HEK293 (cell line): ENCODE results near the gene GP9.

Experiments
- CTCF ChIA-PET: fragments of 350-600 bp; formaldehyde crosslinking; extraction: SDS; loops from one replicate; lab custom pipeline; 2021; ENCODE audit warnings: antibody characterized with exemption; lab: Yijun Ruan, JAX
- POLR2A ChIA-PET: fragments of 300-600 bp; formaldehyde crosslinking; extraction: SDS; loops from one replicate; lab custom pipeline; 2020; ENCODE audit warnings: antibody characterized with exemption, inconsistent platforms; lab: Yijun Ruan, JAX
- H3K27ac ChIP-seq: fragments of 200-500 bp; sonication (Bioruptor generic); 2 replicates; pipeline ENCODE4 v1.5.1; 2014; ENCODE audit warnings: low read depth, low read length, control low read depth, inconsistent platforms; ENCODE audit errors: extremely low read depth
- H3K36me3 ChIP-seq, 2 experiments: fragments of 200-500 bp in 1 of 2; sonication (Bioruptor generic) in 1 of 2; 1 replicate in 1 of 2; 2 replicates in 1 of 2; pipeline ENCODE4 v1.5.1; 2014 to 2017; ENCODE audit warnings: inconsistent platforms in 2 of 2, low read length in 2 of 2; ENCODE audit not compliant: control insufficient read depth in 2 of 2, insufficient read depth in 1 of 2
- H3K4me1 ChIP-seq: fragments of 200-500 bp; sonication (Bioruptor generic); 2 replicates; pipeline ENCODE4 v1.5.1; 2014; ENCODE audit warnings: mild to moderate bottlenecking, low read length, inconsistent platforms; ENCODE audit not compliant: control insufficient read depth, insufficient read depth
- H3K4me3 ChIP-seq: 2 replicates; pipeline ENCODE4 v1.5.1; 2011; ENCODE audit warnings: low read depth, mild to moderate bottlenecking, control low read depth, low read length, moderate library complexity
- H3K9me3 ChIP-seq: fragments of 200-500 bp; sonication (Bioruptor generic); 2 replicates; pipeline ENCODE4 v1.5.1; 2014; ENCODE audit warnings: low read depth, low read length, inconsistent platforms; ENCODE audit not compliant: control insufficient read depth, insufficient read depth
- BCL11B ChIP-seq: fragments of 450-650 bp; formaldehyde crosslinking; IDR thresholded peaks from 2 replicates; pipeline ENCODE4 v1.5.1; 2016; ENCODE audit warnings: low read depth, missing biosample characterization, missing genetic modification characterization
- IKZF3 ChIP-seq: fragments of 450-650 bp; IDR thresholded peaks from 2 replicates; pipeline ENCODE4 v1.5.0; 2018; ENCODE audit warnings: missing biosample characterization, mild to moderate bottlenecking, missing genetic modification characterization, moderate library complexity
- RBAK ChIP-seq: fragments of 450-650 bp; formaldehyde crosslinking; IDR thresholded peaks from 2 replicates; pipeline ENCODE4 v1.5.1; 2016; ENCODE audit warnings: missing biosample characterization, missing genetic modification characterization
- SALL2 ChIP-seq: fragments of 450-650 bp; formaldehyde crosslinking; IDR thresholded peaks from 2 replicates; pipeline ENCODE4 v1.5.0; 2017; ENCODE audit warnings: missing biosample characterization, mild to moderate bottlenecking, missing genetic modification characterization, borderline replicate concordance
- SCRT1 ChIP-seq: fragments of 450-650 bp; formaldehyde crosslinking; IDR thresholded peaks from 2 replicates; pipeline ENCODE4 v1.5.1; 2016; ENCODE audit warnings: missing biosample characterization, missing genetic modification characterization, borderline replicate concordance
- SP3 ChIP-seq: fragments of 450-650 bp; formaldehyde crosslinking; IDR thresholded peaks from 2 replicates; pipeline ENCODE4 v1.5.1; 2016; ENCODE audit warnings: missing biosample characterization, missing genetic modification characterization
- TRIM28 ChIP-seq: IDR thresholded peaks from 2 replicates; pipeline ENCODE4 v1.6.1; 2011; ENCODE audit warnings: low read length, control low read depth, borderline replicate concordance
- ZBTB20 ChIP-seq: fragments of 450-650 bp; formaldehyde crosslinking; IDR thresholded peaks from 2 replicates; pipeline ENCODE4 v1.5.1; 2016; ENCODE audit warnings: missing biosample characterization, missing genetic modification characterization
- ZNF302 ChIP-seq: fragments of 450-650 bp; formaldehyde crosslinking; IDR thresholded peaks from 2 replicates; pipeline ENCODE4 v1.5.1; 2016; ENCODE audit warnings: missing biosample characterization, missing genetic modification characterization, low read depth
- ZNF501 ChIP-seq: fragments of 450-650 bp; formaldehyde crosslinking; IDR thresholded peaks from 2 replicates; pipeline ENCODE4 v1.5.1; 2016; ENCODE audit warnings: missing biosample characterization, missing genetic modification characterization
- ZSCAN30 ChIP-seq: fragments of 450-650 bp; IDR thresholded peaks from 2 replicates; pipeline ENCODE4 v1.5.1; 2018; ENCODE audit warnings: missing biosample characterization, mild to moderate bottlenecking, missing genetic modification characterization, moderate library complexity
- TF ChIP-seq, protein P1 (sequence below): fragments of 450-650 bp; formaldehyde crosslinking; IDR thresholded peaks from 2 replicates; pipeline ENCODE4 v1.5.1; 2017; ENCODE audit warnings: missing biosample characterization, missing genetic modification characterization
- TF ChIP-seq, protein P2 (sequence below): fragments of 450-650 bp; formaldehyde crosslinking; IDR thresholded peaks from 2 replicates; pipeline ENCODE4 v1.5.1; 2016; ENCODE audit warnings: missing biosample characterization, missing genetic modification characterization, low read depth
- TF ChIP-seq, protein P3 (sequence below): fragments of 450-650 bp; formaldehyde crosslinking; IDR thresholded peaks from 2 replicates; pipeline ENCODE4 v1.5.1; 2016; ENCODE audit warnings: missing biosample characterization, missing genetic modification characterization
- TF ChIP-seq, protein P4 (sequence below): fragments of 450-650 bp; formaldehyde crosslinking; IDR thresholded peaks from 2 replicates; pipeline ENCODE4 v1.5.1; 2016; ENCODE audit warnings: missing biosample characterization, missing genetic modification characterization
- TF ChIP-seq, protein P5 (sequence below): fragments of 450-650 bp; formaldehyde crosslinking; IDR thresholded peaks from 2 replicates; pipeline ENCODE4 v1.5.1; 2016; ENCODE audit warnings: missing biosample characterization, missing genetic modification characterization
- TF ChIP-seq, protein P6 (sequence below): fragments of 450-650 bp; formaldehyde crosslinking; IDR thresholded peaks from 2 replicates; pipeline ENCODE4 v1.5.1; 2016; ENCODE audit warnings: missing biosample characterization, missing genetic modification characterization, borderline replicate concordance

Gene GP9

DNA sequence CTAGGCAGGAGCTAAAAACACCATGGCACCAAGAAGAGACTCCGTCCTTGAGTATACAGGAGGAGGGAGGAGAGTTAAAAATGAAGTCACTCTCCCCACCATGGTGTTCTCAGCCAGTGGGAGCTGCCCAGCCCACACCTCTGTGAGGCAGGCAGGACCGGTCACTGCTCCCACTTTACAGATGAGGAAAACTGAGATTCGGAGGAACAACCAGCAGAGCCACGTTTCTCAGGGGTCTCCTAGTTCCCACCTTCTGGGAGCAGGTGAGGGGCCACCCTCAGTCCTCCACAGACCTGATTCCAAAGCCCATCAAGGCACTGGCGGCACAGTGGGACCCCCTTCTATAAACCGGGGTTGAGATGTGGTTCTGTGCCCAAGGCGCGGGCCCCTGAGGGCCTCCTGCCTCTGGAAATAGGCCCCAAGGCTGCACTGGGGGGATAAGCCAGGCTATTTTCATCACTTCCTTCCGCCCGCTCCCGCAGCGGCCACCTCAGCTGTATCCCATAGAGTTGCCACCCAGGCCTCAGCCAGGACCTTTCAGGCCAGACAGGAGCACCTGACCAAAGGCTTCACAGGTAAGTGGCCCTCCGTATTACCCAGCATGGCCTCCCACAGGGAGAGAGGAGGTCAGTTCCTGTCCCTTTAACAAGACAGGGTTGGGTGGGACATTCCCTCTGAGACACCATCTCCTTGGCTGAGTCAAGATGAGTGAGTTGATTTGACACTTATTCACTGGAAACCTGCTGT lies at the start of gene GP9:
GP9 (plus strand) TSS at position 504 of the 747 bp plus-strand sequence. CDS start 961 bp downstream, outside the sequence.
- H3K4me1 ChIP-seq, result no peaks in the 10 kb centered on the region
- POLR2A ChIA-PET, result no interaction called here
- H3K9me3 ChIP-seq, result no peaks in the 10 kb centered on the region
- CTCF ChIA-PET, result interaction anchor here (0.8 kb wide), 1 partner anchor 46 kb away, joined by 3 read pairs; no protein-coding TSS in a partner anchor
- TF ChIP-seq, protein P1, sequence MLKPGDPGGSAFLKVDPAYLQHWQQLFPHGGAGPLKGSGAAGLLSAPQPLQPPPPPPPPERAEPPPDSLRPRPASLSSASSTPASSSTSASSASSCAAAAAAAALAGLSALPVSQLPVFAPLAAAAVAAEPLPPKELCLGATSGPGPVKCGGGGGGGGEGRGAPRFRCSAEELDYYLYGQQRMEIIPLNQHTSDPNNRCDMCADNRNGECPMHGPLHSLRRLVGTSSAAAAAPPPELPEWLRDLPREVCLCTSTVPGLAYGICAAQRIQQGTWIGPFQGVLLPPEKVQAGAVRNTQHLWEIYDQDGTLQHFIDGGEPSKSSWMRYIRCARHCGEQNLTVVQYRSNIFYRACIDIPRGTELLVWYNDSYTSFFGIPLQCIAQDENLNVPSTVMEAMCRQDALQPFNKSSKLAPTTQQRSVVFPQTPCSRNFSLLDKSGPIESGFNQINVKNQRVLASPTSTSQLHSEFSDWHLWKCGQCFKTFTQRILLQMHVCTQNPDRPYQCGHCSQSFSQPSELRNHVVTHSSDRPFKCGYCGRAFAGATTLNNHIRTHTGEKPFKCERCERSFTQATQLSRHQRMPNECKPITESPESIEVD (tag by site-specific recombination), result no peak
- TF ChIP-seq, protein P2, sequence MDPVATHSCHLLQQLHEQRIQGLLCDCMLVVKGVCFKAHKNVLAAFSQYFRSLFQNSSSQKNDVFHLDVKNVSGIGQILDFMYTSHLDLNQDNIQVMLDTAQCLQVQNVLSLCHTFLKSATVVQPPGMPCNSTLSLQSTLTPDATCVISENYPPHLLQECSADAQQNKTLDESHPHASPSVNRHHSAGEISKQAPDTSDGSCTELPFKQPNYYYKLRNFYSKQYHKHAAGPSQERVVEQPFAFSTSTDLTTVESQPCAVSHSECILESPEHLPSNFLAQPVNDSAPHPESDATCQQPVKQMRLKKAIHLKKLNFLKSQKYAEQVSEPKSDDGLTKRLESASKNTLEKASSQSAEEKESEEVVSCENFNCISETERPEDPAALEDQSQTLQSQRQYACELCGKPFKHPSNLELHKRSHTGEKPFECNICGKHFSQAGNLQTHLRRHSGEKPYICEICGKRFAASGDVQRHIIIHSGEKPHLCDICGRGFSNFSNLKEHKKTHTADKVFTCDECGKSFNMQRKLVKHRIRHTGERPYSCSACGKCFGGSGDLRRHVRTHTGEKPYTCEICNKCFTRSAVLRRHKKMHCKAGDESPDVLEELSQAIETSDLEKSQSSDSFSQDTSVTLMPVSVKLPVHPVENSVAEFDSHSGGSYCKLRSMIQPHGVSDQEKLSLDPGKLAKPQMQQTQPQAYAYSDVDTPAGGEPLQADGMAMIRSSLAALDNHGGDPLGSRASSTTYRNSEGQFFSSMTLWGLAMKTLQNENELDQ (tag by site-specific recombination), result no peak
- TF ChIP-seq BCL11B (tag by site-specific recombination) (no peak), SALL2 (tag by site-specific recombination) (no peak), ZSCAN30 (tag by site-specific recombination) (no peak), SP3 (tag by site-specific recombination) (no peak), RBAK (tag by site-specific recombination) (no peak), IKZF3 (no peak), SCRT1 (tag by site-specific recombination) (no peak), ZBTB20 (tag by site-specific recombination) (no peak), ZNF501 (tag by site-specific recombination) (no peak), ZNF302 (tag by site-specific recombination) (no peak), TRIM28 (no peak)
- TF ChIP-seq, protein P3, sequence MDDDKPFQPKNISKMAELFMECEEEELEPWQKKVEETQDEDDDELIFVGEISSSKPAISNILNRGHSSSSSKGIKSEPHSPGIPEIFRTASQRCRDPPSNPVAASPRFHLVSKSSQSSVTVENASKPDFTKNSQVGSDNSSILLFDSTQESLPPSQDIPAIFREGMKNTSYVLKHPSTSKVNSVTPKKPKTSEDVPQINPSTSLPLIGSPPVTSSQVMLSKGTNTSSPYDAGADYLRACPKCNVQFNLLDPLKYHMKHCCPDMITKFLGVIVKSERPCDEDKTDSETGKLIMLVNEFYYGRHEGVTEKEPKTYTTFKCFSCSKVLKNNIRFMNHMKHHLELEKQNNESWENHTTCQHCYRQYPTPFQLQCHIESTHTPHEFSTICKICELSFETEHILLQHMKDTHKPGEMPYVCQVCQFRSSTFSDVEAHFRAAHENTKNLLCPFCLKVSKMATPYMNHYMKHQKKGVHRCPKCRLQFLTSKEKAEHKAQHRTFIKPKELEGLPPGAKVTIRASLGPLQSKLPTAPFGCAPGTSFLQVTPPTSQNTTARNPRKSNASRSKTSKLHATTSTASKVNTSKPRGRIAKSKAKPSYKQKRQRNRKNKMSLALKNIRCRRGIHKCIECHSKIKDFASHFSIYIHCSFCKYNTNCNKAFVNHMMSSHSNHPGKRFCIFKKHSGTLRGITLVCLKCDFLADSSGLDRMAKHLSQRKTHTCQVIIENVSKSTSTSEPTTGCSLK, result no peak
- TF ChIP-seq, protein P4, sequence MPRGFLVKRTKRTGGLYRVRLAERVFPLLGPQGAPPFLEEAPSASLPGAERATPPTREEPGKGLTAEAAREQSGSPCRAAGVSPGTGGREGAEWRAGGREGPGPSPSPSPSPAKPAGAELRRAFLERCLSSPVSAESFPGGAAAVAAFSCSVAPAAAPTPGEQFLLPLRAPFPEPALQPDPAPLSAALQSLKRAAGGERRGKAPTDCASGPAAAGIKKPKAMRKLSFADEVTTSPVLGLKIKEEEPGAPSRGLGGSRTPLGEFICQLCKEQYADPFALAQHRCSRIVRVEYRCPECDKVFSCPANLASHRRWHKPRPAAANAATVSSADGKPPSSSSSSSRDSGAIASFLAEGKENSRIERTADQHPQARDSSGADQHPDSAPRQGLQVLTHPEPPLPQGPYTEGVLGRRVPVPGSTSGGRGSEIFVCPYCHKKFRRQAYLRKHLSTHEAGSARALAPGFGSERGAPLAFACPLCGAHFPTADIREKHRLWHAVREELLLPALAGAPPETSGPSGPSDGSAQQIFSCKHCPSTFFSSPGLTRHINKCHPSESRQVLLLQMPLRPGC (tag by site-specific recombination), result no peak
- TF ChIP-seq, protein P5, sequence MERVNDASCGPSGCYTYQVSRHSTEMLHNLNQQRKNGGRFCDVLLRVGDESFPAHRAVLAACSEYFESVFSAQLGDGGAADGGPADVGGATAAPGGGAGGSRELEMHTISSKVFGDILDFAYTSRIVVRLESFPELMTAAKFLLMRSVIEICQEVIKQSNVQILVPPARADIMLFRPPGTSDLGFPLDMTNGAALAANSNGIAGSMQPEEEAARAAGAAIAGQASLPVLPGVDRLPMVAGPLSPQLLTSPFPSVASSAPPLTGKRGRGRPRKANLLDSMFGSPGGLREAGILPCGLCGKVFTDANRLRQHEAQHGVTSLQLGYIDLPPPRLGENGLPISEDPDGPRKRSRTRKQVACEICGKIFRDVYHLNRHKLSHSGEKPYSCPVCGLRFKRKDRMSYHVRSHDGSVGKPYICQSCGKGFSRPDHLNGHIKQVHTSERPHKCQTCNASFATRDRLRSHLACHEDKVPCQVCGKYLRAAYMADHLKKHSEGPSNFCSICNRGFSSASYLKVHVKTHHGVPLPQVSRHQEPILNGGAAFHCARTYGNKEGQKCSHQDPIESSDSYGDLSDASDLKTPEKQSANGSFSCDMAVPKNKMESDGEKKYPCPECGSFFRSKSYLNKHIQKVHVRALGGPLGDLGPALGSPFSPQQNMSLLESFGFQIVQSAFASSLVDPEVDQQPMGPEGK, result no peak
- TF ChIP-seq, protein P6, sequence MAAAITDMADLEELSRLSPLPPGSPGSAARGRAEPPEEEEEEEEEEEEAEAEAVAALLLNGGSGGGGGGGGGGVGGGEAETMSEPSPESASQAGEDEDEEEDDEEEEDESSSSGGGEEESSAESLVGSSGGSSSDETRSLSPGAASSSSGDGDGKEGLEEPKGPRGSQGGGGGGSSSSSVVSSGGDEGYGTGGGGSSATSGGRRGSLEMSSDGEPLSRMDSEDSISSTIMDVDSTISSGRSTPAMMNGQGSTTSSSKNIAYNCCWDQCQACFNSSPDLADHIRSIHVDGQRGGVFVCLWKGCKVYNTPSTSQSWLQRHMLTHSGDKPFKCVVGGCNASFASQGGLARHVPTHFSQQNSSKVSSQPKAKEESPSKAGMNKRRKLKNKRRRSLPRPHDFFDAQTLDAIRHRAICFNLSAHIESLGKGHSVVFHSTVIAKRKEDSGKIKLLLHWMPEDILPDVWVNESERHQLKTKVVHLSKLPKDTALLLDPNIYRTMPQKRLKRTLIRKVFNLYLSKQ, result no peak
- TF ChIP-seq, all 188 proteins: peak for 0
- Histone ChIP-seq H3K27ac (no peak within 1 kb of the TSS), H3K4me3 (no peak within 1 kb of the TSS), H3K36me3 (no peaks in the 10 kb centered on the region)
